ENCODE measurements around the gene EIF2AK2. TPM values are rescaled to one million over a fixed set of nuclear protein-coding genes. Genes with fewer than 3 reads are reported as not detected.
A peak's percentile ranks its signal among the peaks of the same experiment; 100 is the strongest.

EIF2AK2 gene
- total and polyA plus RNA-seq, 5 donors from 2014 or later = 20.5 to 40.9 (median 23.2) TPM

GRCh38 chr2:37052600-37053332 lies 104.0 kb downstream of the EIF2AK2 start:
- H3K36me3 ChIP-seq (ENCODE audit: control insufficient read depth, insufficient read depth, low read length) = peaks cover 85% of the 10 kb centered on the region
- no peaks in the 10 kb centered on the region for H3K27me3 ChIP-seq (ENCODE audit: control insufficient read depth, insufficient read depth, low read length)
- peaks cover 0 to 19% (median 3%) of the 10 kb centered on the region in 4 donors for H3K4me1 Mint-ChIP-seq
- no peaks in the 10 kb centered on the region for H3K9me3 Mint-ChIP-seq
- H3K4me1 ChIP-seq (ENCODE audit: control insufficient read depth, insufficient read depth, low read length, poor library complexity, severe bottlenecking) = no peaks in the 10 kb centered on the region
- ATAC-seq (ENCODE audit: low read depth in 2 of 2) (no peak), DNase-seq (no peak)
- no peak overlapping the region for H3K27ac ChIP-seq (ENCODE audit: insufficient read depth, low read length, poor library complexity, severe bottlenecking)
- H3K9me3 ChIP-seq (ENCODE audit: control insufficient read depth in 2 of 2, low read length in 2 of 2) = no peaks in the 10 kb centered on the region
- no peak overlapping the region for H3K4me3 Mint-ChIP-seq
- no peaks in the 10 kb centered on the region for H3K27me3 Mint-ChIP-seq
- peaks cover 41% of the 10 kb centered on the region for H3K36me3 Mint-ChIP-seq
- peak overlapping the region in 2 of 3 donors; percentile 21 to 39 for H3K27ac Mint-ChIP-seq
- no peak overlapping the region for H3K4me3 ChIP-seq (ENCODE audit: low read depth, low read length)

Other genes starting within 250 kb of the EIF2AK2 start
- gene STRN, start 190.4 kb downstream of the EIF2AK2 start, total RNA-seq = 34.8 TPM
- gene STRN, start 190.4 kb downstream of the EIF2AK2 start, polyA plus RNA-seq = 10 to 100 TPM; 12.3 to 16.4 (median 12.3) TPM
- gene HEATR5B, start 72.6 kb downstream of the EIF2AK2 start, total RNA-seq = 49.1 TPM
- gene HEATR5B, start 72.6 kb downstream of the EIF2AK2 start, polyA plus RNA-seq = 10 to 100 TPM in 2 of 4 donors, 1 to 10 TPM in 2; 7.4 to 13.6 (median 9.8) TPM
- 10.5 TPM for gene GPATCH11, start 72.5 kb downstream of the EIF2AK2 start, total RNA-seq
- gene GPATCH11, start 72.5 kb downstream of the EIF2AK2 start, polyA plus RNA-seq = 10 to 100 TPM in 2 of 4 donors, 1 to 10 TPM in 2; 9.6 to 11.3 (median 10.2) TPM
- gene SULT6B1, start 31.7 kb upstream of the EIF2AK2 start, total RNA-seq = not detected
- not detected for gene SULT6B1, start 31.7 kb upstream of the EIF2AK2 start, polyA plus RNA-seq
- gene CEBPZOS, start 39.5 kb upstream of the EIF2AK2 start, total RNA-seq = 33.1 TPM
- 10 to 100 TPM; 24.8 to 37.7 (median 29.8) TPM for gene CEBPZOS, start 39.5 kb upstream of the EIF2AK2 start, polyA plus RNA-seq
- 64.2 TPM for gene CEBPZ, start 74.6 kb upstream of the EIF2AK2 start, total RNA-seq
- gene CEBPZ, start 74.6 kb upstream of the EIF2AK2 start, polyA plus RNA-seq = 10 to 100 TPM; 25.1 to 39.1 (median 31.8) TPM
- gene NDUFAF7, start 74.7 kb upstream of the EIF2AK2 start, total RNA-seq = 26.5 TPM
- gene NDUFAF7, start 74.7 kb upstream of the EIF2AK2 start, polyA plus RNA-seq = 1 to 10 TPM; 5.4 to 9.3 (median 6.8) TPM
- 19.7 TPM for gene PRKD3, start 167.9 kb upstream of the EIF2AK2 start, total RNA-seq
- 10 to 100 TPM in 2 of 4 donors, 1 to 10 TPM in 2; 5.3 to 16.9 (median 12.2) TPM for gene PRKD3, start 167.9 kb upstream of the EIF2AK2 start, polyA plus RNA-seq
- not detected for gene QPCT, start 187.7 kb upstream of the EIF2AK2 start, total RNA-seq
- under 1 TPM in 2 of 4 donors, not detected in 2; 0.30 to 0.39 TPM for gene QPCT, start 187.7 kb upstream of the EIF2AK2 start, polyA plus RNA-seq

All from CD4-positive, CD25-positive, alpha-beta regulatory T cell (primary cell).